Muscle of arm (tissue), 12 donors: ENCODE results near the gene ANKRD11. TPM values are rescaled to one million over a fixed set of nuclear protein-coding genes. Genes with fewer than 3 reads are reported as not detected.

Experiments
- DNase-seq: peaks from one replicate; pipeline ENCODE4 v3.0.0-alpha.2; 2013
- polyA plus RNA-seq, 12 donors: library from polyadenylated mRNA; unstranded; fragments of 120-200 nt; gene quantifications; one replicate each; pipeline ENCODE4 v1.2.1, GENCODE V29; 2013; ENCODE audit not compliant: insufficient read length in 12 of 12

Gene ANKRD11
- polyA plus RNA-seq, 12 donors = 52.0 to 116 (median 61.1) TPM; not detected in 1

GRCh38 chr16:89351645-89352044, 138.7 kb downstream of the ANKRD11 start:
- DNase-seq = no peak

- no peak for DNase-seq
Measured at GRCh38 chr16:89350701-89351380, 139.5 kb downstream of the ANKRD11 start.

- DNase-seq = no peak
Measured at GRCh38 chr16:89349947-89350633, 140.3 kb downstream of the ANKRD11 start.

GRCh38 chr16:89347807-89348206, 142.6 kb downstream of the ANKRD11 start:
- no peak for DNase-seq

- no peak for DNase-seq
Measured at GRCh38 chr16:89346869-89347268, 143.5 kb downstream of the ANKRD11 start.

- DNase-seq = no peak
Measured at GRCh38 chr16:89345642-89346150, 144.7 kb downstream of the ANKRD11 start.

GRCh38 chr16:89344846-89345611, 145.3 kb downstream of the ANKRD11 start:
- DNase-seq = no peak

GRCh38 chr16:89344458-89344834, 145.9 kb downstream of the ANKRD11 start:
- no peak for DNase-seq

- DNase-seq = no peak
Measured at GRCh38 chr16:89343501-89344457, 146.6 kb downstream of the ANKRD11 start.

GRCh38 chr16:89341697-89342694, 148.4 kb downstream of the ANKRD11 start:
- DNase-seq = no peak

- no peak for DNase-seq
Measured at GRCh38 chr16:89341279-89341678, 149.1 kb downstream of the ANKRD11 start.

GRCh38 chr16:89338863-89339262, 151.5 kb downstream of the ANKRD11 start:
- no peak for DNase-seq

- DNase-seq = no peak
Measured at GRCh38 chr16:89337965-89338364, 152.4 kb downstream of the ANKRD11 start.

- no peak for DNase-seq
Measured at GRCh38 chr16:89335803-89336485, 154.4 kb downstream of the ANKRD11 start.

- DNase-seq = no peak
Measured at GRCh38 chr16:89334988-89335802, 155.2 kb downstream of the ANKRD11 start.

- no peak for DNase-seq
Measured at GRCh38 chr16:89334461-89334860, 155.9 kb downstream of the ANKRD11 start.

- DNase-seq = no peak
Measured at GRCh38 chr16:89334050-89334449, 156.3 kb downstream of the ANKRD11 start.

- peak; percentile 81 for DNase-seq
Measured at GRCh38 chr16:89333401-89334001, 156.9 kb downstream of the ANKRD11 start.
